HCT116 (cell line): Measurements from ENCODE around the gene TOMM40L. TPM values are rescaled to one million over a fixed set of nuclear protein-coding genes. Genes with fewer than 3 reads are reported as not detected.

Experiments used
- ATAC-seq: fragments of 200-7000 bp; cut with Tn5 transposase; 2 replicates; pipeline ENCODE4 v1.9.1; 2020; ENCODE audit warnings: mild to moderate bottlenecking, moderate library complexity
- BruUV-seq: library from RNA; stranded (reverse); fragments of 400-500 nt; replicated peaks from 2 replicates; lab custom pipeline; 2021; lab: Mats Ljungman, UMichigan
- CTCF ChIA-PET: fragments of 300-600 bp; sonication (Branson Sonifier 250); formaldehyde crosslinking; loops from one replicate; lab custom pipeline; 2021; ENCODE audit warnings: antibody characterized with exemption; lab: Charles Lee
- POLR2A ChIA-PET: fragments of 300-600, 350-600 bp; sonication (Branson Sonifier 250); formaldehyde crosslinking; loops from one replicate; lab custom pipeline; 2021; ENCODE audit warnings: antibody characterized with exemption; lab: Charles Lee
- RAD21 ChIA-PET, 2 experiments: fragments of 300-600 bp; sonication (Branson Sonifier 250); formaldehyde crosslinking; loops; one replicate each; lab custom pipeline; 2023; ENCODE audit warnings: low total read pairs in 2 of 2; ENCODE audit not compliant: uncharacterized antibody in 2 of 2, unreplicated experiment in 2 of 2, low non-redundant PET in 1 of 2; lab: Charles Lee
- DNase-seq: peaks from one replicate; pipeline ENCODE4 v3.0.0-alpha.2; 2010; ENCODE audit warnings: low read depth, low spot score
- H2AFZ ChIP-seq: fragments of 200-600 bp; shearing (Covaris generic), sonication (generic); 2 replicates; pipeline ENCODE4 v1.6.1; 2017; ENCODE audit warnings: low read depth, mixed run types, mixed read lengths, antibody characterized with exemption, low read length; ENCODE audit not compliant: poor library complexity, severe bottlenecking
- H3K27ac ChIP-seq: 2 replicates; pipeline ENCODE4 v1.5.1; 2012; ENCODE audit warnings: low read depth, low read length
- H3K27me3 ChIP-seq: fragments of 200-600 bp; sonication (generic); 2 replicates; pipeline ENCODE4 v1.6.1; 2016; ENCODE audit warnings: mixed run types, low read length, mixed read lengths; ENCODE audit not compliant: insufficient read depth
- H3K36me3 ChIP-seq, 2 experiments: fragments of 200-500 bp in 1 of 2; fragments of 200-600 bp in 1 of 2; sonication (Bioruptor generic) in 1 of 2; sonication (generic) in 1 of 2; 2 replicates each; pipeline versions ENCODE4 v1.5.1 to v1.6.1; 2014 to 2016; ENCODE audit warnings: low read length in 2 of 2, inconsistent platforms in 1 of 2, mixed read lengths in 1 of 2, mixed run types in 1 of 2; ENCODE audit not compliant: insufficient read depth in 2 of 2, control insufficient read depth in 1 of 2
- H3K4me1 ChIP-seq, 2 experiments: fragments of 200-600 bp in 1 of 2; sonication (generic) in 1 of 2; 2 replicates each; pipeline versions ENCODE4 v1.5.1 to v1.6.1; 2012 to 2017; ENCODE audit warnings: low read length in 2 of 2, inconsistent platforms in 1 of 2, mild to moderate bottlenecking in 1 of 2, mixed read lengths in 1 of 2, mixed run types in 1 of 2, moderate library complexity in 1 of 2; ENCODE audit not compliant: insufficient read depth in 2 of 2, control insufficient read depth in 1 of 2
- H3K4me2 ChIP-seq: fragments of 200-600 bp; sonication (generic); 2 replicates; pipeline ENCODE4 v1.6.1; 2017; ENCODE audit warnings: mixed run types, low read length, mixed read lengths
- H3K4me3 ChIP-seq, 2 experiments: fragments of 200-600 bp in 1 of 2; sonication (generic) in 1 of 2; replicated peaks in 1 of 2; 2 replicates each; pipeline ENCODE4 v1.5.1; 2011 to 2016; ENCODE audit warnings: low read length in 2 of 2, control low read depth in 1 of 2, low read depth in 1 of 2, mild to moderate bottlenecking in 1 of 2, mixed read lengths in 1 of 2, mixed run types in 1 of 2
- H3K79me2 ChIP-seq: fragments of 200-600 bp; sonication (generic); 2 replicates; pipeline ENCODE4 v1.6.1; 2017; ENCODE audit warnings: mild to moderate bottlenecking, mixed run types, low read length, moderate library complexity, mixed read lengths; ENCODE audit not compliant: insufficient read depth
- H3K9ac ChIP-seq: fragments of 200-600 bp; sonication (generic); 2 replicates; pipeline ENCODE4 v1.6.1; 2016; ENCODE audit warnings: low read length, mixed read lengths
- H3K9me2 ChIP-seq: fragments of 200-600 bp; sonication (generic), shearing (Covaris generic); 2 replicates; pipeline ENCODE4 v1.6.1; 2017; ENCODE audit warnings: mixed run types, mild to moderate bottlenecking, moderate library complexity; ENCODE audit not compliant: insufficient read depth
- H3K9me3 ChIP-seq, 2 experiments: fragments of 200-500 bp in 1 of 2; fragments of 200-600 bp in 1 of 2; sonication (Bioruptor generic) in 1 of 2; sonication (generic) in 1 of 2; 2 replicates each; pipeline ENCODE4 v1.6.1; 2014 to 2017; ENCODE audit warnings: low read length in 2 of 2, mixed read lengths in 2 of 2, inconsistent platforms in 1 of 2, low read depth in 1 of 2, mild to moderate bottlenecking in 1 of 2, mixed run types in 1 of 2, moderate library complexity in 1 of 2; ENCODE audit not compliant: control insufficient read depth in 1 of 2, insufficient read depth in 1 of 2
- H4K20me1 ChIP-seq: fragments of 200-600 bp; sonication (generic), shearing (Covaris generic); 2 replicates; pipeline ENCODE4 v1.6.1; 2017; ENCODE audit warnings: mixed run types, mild to moderate bottlenecking, moderate library complexity; ENCODE audit not compliant: insufficient read depth
- EZH2phosphoT487 ChIP-seq: fragments of 200-600 bp; IDR thresholded peaks from 2 replicates; pipeline ENCODE4 v1.6.1; 2018; ENCODE audit warnings: antibody characterized with exemption, borderline replicate concordance
- SP1 ChIP-seq: IDR thresholded peaks from 2 replicates; pipeline ENCODE4 v1.6.1; 2012; ENCODE audit warnings: low read depth
- intact Hi-C: fragments of 100-400 bp; cut with micrococcal nuclease; formaldehyde crosslinking; loops from 2 replicates; pipeline ENCODE4 v1.10.0; 2022
- total RNA-seq: library from RNA; stranded (reverse); gene quantifications from one replicate; pipeline ENCODE4 v1.2.1, GENCODE V29; 2021; ENCODE audit not compliant: unreplicated experiment
- TF ChIP-seq, protein P1 (sequence below): IDR thresholded peaks from 2 replicates; pipeline ENCODE4 v1.6.1; 2011; ENCODE audit warnings: mild to moderate bottlenecking, low read length, moderate library complexity; ENCODE audit not compliant: insufficient replicate concordance; ENCODE audit errors: extremely low read depth
- TF ChIP-seq, protein P2 (sequence below): IDR thresholded peaks from 2 replicates; pipeline ENCODE4 v1.6.1; 2012; ENCODE audit warnings: low read depth

The TOMM40L gene
- total RNA-seq, 1 experiment from 2014 or later: 9.8 TPM

DNA sequence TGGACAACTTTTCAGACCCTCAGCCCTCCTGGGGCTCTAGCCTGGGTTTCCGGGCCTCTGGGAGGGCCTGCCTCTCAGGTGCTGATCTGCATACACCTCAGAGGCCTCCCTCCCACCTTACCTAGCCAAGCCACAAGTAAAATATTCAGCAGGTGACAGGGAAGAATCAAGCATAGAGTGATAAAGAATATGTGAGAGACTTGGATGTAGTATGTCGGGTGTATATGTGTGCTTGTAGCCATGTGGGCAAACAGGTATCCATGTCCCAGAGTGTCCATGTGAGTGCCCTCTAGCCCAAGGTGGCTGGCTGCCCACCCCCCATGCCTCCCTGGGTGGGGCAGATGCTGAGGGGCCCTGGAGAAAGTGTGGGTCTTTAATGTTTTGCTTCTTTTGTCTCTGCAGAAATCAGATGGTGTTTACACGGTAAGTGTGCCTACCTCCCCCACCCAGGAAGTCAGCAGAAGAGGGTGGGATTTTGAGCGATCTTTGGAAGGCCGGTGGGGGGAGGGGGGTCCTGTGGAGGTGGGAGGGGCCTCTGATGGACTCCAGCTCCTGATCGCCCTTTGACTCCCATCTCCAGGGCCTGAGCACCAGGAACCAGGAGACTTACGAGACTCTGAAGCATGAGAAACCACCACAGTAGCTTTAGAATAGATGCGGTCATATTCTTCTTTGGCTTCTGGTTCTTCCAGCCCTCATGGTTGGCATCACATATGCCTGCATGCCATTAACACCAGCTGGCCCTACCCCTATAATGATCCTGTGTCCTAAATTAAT is 7.4 kb upstream of the TOMM40L start:
- Histone ChIP-seq H3K4me3 (no peak overlapping the region), H4K20me1 (no peaks in the 10 kb centered on the region), H3K9me3 (no peaks in the 10 kb centered on the region), H3K9ac (no peak overlapping the region), H3K27me3 (no peaks in the 10 kb centered on the region), H3K27ac (no peak overlapping the region), H3K4me2 (no peak overlapping the region), H3K4me1 (no peaks in the 10 kb centered on the region), H3K36me3 (peaks cover 10 to 12% of the 10 kb centered on the region in 2 experiments; a peak in 3 of 4 replicates), H2AFZ (no peak overlapping the region), H3K79me2 (no peaks in the 10 kb centered on the region), H3K9me2 (0 out of 2 replicates have a peak, but pooled peaks cover 3% of the 10 kb centered on the region)
- ATAC-seq: no peak
- POLR2A ChIA-PET: no interaction called here
- intact Hi-C loops: no loop called here
- CTCF ChIA-PET: no interaction called here
- BruUV-seq: no TSS peak
- RAD21 ChIA-PET: no interaction called here
- no peak for DNase-seq
- TF ChIP-seq, protein P1, sequence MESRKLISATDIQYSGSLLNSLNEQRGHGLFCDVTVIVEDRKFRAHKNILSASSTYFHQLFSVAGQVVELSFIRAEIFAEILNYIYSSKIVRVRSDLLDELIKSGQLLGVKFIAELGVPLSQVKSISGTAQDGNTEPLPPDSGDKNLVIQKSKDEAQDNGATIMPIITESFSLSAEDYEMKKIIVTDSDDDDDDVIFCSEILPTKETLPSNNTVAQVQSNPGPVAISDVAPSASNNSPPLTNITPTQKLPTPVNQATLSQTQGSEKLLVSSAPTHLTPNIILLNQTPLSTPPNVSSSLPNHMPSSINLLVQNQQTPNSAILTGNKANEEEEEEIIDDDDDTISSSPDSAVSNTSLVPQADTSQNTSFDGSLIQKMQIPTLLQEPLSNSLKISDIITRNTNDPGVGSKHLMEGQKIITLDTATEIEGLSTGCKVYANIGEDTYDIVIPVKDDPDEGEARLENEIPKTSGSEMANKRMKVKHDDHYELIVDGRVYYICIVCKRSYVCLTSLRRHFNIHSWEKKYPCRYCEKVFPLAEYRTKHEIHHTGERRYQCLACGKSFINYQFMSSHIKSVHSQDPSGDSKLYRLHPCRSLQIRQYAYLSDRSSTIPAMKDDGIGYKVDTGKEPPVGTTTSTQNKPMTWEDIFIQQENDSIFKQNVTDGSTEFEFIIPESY: no peak
- no peak for TF ChIP-seq EZH2phosphoT487

DNA sequence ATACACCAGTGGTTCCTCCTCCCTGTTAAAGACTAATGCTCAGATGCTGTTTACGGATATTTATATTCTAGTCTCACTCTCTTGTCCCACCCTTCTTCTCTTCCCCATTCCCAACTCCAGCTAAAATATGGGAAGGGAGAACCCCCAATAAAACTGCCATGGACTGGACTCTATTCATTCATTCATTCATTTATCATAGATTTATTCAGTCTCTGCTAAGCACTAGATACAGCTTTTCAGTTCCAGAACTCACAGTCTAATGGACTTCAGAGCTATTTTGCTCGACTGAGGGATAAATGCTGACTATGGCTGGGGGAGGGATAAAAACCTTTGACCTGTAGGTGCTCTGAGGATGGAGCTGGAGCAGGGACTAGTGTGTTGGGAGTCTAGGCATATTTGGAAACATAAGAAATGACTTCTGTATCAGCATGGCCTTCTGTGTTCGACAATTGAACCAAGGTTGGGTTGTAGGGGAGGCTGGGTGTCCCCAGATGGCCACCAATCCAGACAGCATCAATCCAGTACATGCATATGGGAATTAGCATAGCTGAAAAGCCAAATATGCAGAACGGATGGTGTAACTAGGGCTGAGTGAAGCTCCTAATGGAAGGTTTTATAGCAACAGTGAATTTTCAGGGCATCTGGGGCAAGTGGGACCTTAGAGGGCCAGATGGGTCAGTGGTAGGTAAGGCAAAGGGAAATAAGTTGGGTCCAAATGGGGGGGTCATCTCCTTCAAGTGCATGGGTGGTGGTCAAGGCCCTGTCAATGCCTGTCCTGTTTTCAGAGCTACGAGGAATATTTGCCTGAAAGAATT is 6.6 kb upstream of the TOMM40L start:
- intact Hi-C loops: no loop called here
- H4K20me1 ChIP-seq: no peaks in the 10 kb centered on the region
- H3K79me2 ChIP-seq: no peaks in the 10 kb centered on the region
- ATAC-seq (no peak), DNase-seq (no peak)
- H3K4me2 ChIP-seq: no peak overlapping the region
- POLR2A ChIA-PET: no interaction called here
- H3K9me2 ChIP-seq: 0 out of 2 replicates have a peak, but pooled peaks cover 3% of the 10 kb centered on the region
- H3K4me1 ChIP-seq: no peaks in the 10 kb centered on the region
- H3K27ac ChIP-seq: no peak overlapping the region
- RAD21 ChIA-PET: no interaction called here
- CTCF ChIA-PET: no interaction called here
- H3K9me3 ChIP-seq: no peaks in the 10 kb centered on the region
- H3K4me3 ChIP-seq: no peak overlapping the region
- BruUV-seq: no TSS peak
- no peaks in the 10 kb centered on the region for H3K27me3 ChIP-seq
- TF ChIP-seq, protein P2, sequence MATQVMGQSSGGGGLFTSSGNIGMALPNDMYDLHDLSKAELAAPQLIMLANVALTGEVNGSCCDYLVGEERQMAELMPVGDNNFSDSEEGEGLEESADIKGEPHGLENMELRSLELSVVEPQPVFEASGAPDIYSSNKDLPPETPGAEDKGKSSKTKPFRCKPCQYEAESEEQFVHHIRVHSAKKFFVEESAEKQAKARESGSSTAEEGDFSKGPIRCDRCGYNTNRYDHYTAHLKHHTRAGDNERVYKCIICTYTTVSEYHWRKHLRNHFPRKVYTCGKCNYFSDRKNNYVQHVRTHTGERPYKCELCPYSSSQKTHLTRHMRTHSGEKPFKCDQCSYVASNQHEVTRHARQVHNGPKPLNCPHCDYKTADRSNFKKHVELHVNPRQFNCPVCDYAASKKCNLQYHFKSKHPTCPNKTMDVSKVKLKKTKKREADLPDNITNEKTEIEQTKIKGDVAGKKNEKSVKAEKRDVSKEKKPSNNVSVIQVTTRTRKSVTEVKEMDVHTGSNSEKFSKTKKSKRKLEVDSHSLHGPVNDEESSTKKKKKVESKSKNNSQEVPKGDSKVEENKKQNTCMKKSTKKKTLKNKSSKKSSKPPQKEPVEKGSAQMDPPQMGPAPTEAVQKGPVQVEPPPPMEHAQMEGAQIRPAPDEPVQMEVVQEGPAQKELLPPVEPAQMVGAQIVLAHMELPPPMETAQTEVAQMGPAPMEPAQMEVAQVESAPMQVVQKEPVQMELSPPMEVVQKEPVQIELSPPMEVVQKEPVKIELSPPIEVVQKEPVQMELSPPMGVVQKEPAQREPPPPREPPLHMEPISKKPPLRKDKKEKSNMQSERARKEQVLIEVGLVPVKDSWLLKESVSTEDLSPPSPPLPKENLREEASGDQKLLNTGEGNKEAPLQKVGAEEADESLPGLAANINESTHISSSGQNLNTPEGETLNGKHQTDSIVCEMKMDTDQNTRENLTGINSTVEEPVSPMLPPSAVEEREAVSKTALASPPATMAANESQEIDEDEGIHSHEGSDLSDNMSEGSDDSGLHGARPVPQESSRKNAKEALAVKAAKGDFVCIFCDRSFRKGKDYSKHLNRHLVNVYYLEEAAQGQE: no peak
- no peak for TF ChIP-seq SP1
- peaks cover 2 to 4% of the 10 kb centered on the region in 2 experiments; a peak in 2 of 4 replicates for H3K36me3 ChIP-seq
- no peak overlapping the region for H2AFZ ChIP-seq
- no peak overlapping the region for H3K9ac ChIP-seq
